BLaER1 (cell line): ENCODE measurements around the gene HOXC5.

Experiments used
- H3K27ac ChIP-seq: shearing (Covaris generic); formaldehyde crosslinking; 2 replicates; pipeline ENCODE4 v1.8.1; 2022
- H3K27me3 ChIP-seq: shearing (Covaris generic); formaldehyde crosslinking; 2 replicates; pipeline ENCODE4 v1.8.1; 2022
- H3K36me3 ChIP-seq: shearing (Covaris generic); formaldehyde crosslinking; 2 replicates; pipeline ENCODE4 v1.8.1; 2022
- H3K4me1 ChIP-seq: shearing (Covaris generic); formaldehyde crosslinking; 2 replicates; pipeline ENCODE4 v1.8.1; 2022
- H3K4me2 ChIP-seq: shearing (Covaris generic); formaldehyde crosslinking; 2 replicates; pipeline ENCODE4 v1.8.1; 2022
- H3K4me3 ChIP-seq: shearing (Covaris generic); formaldehyde crosslinking; 2 replicates; pipeline ENCODE4 v1.8.1; 2022
- H3K9ac ChIP-seq: shearing (Covaris generic); formaldehyde crosslinking; 2 replicates; pipeline ENCODE4 v1.8.1; 2022
- H3K9me3 ChIP-seq: shearing (Covaris generic); formaldehyde crosslinking; 2 replicates; pipeline ENCODE4 v1.8.1; 2022
- H4K20me1 ChIP-seq: shearing (Covaris generic); formaldehyde crosslinking; 2 replicates; pipeline ENCODE4 v1.8.1; 2022
- Cebpa-rat ChIP-seq: shearing (Covaris generic); IDR thresholded peaks from 2 replicates; pipeline ENCODE4 v1.8.1; 2022

The HOXC5 gene

GRCh38 chr12:54018468-54018984, 14.3 kb upstream of the HOXC5 start:
- no peaks in the 10 kb centered on the region for H3K36me3 ChIP-seq
- peaks cover 100% of the 10 kb centered on the region for H3K27me3 ChIP-seq
- no peaks in the 10 kb centered on the region for H3K9me3 ChIP-seq
- H3K4me1 ChIP-seq: no peaks in the 10 kb centered on the region
- H3K27ac ChIP-seq: no peak overlapping the region
- H3K4me3 ChIP-seq: no peak overlapping the region
- H3K4me2 ChIP-seq: no peak overlapping the region
- H3K9ac ChIP-seq: no peak overlapping the region
- no peak for TF ChIP-seq Cebpa-rat
- H4K20me1 ChIP-seq: peaks cover 93% of the 10 kb centered on the region

GRCh38 chr12:54019091-54019811, 13.6 kb upstream of the HOXC5 start:
- H4K20me1 ChIP-seq: peaks cover 94% of the 10 kb centered on the region
- H3K27ac ChIP-seq: no peak overlapping the region
- H3K4me3 ChIP-seq: no peak overlapping the region
- no peak overlapping the region for H3K4me2 ChIP-seq
- TF ChIP-seq Cebpa-rat: no peak
- H3K4me1 ChIP-seq: no peaks in the 10 kb centered on the region
- H3K36me3 ChIP-seq: no peaks in the 10 kb centered on the region
- H3K9ac ChIP-seq: no peak overlapping the region
- peaks cover 100% of the 10 kb centered on the region for H3K27me3 ChIP-seq
- no peaks in the 10 kb centered on the region for H3K9me3 ChIP-seq

GRCh38 chr12:54019924-54020590, 12.8 kb upstream of the HOXC5 start:
- H3K36me3 ChIP-seq: no peaks in the 10 kb centered on the region
- no peaks in the 10 kb centered on the region for H3K9me3 ChIP-seq
- no peak overlapping the region for H3K27ac ChIP-seq
- H3K4me3 ChIP-seq: no peak overlapping the region
- no peaks in the 10 kb centered on the region for H3K4me1 ChIP-seq
- H3K4me2 ChIP-seq: no peak overlapping the region
- peaks cover 94% of the 10 kb centered on the region for H4K20me1 ChIP-seq
- H3K27me3 ChIP-seq: peaks cover 100% of the 10 kb centered on the region
- no peak overlapping the region for H3K9ac ChIP-seq
- no peak for TF ChIP-seq Cebpa-rat

- Histone ChIP-seq H3K27me3 (peaks cover 100% of the 10 kb centered on the region), H4K20me1 (peaks cover 94% of the 10 kb centered on the region), H3K4me2 (no peak overlapping the region), H3K9me3 (no peaks in the 10 kb centered on the region), H3K27ac (no peak overlapping the region), H3K36me3 (no peaks in the 10 kb centered on the region), H3K4me3 (no peak overlapping the region), H3K4me1 (no peaks in the 10 kb centered on the region), H3K9ac (no peak overlapping the region)
- TF ChIP-seq Cebpa-rat: no peak
Observed at GRCh38 chr12:54020591-54021405, 12.1 kb upstream of the HOXC5 start.

- Histone ChIP-seq H3K4me3 (no peak overlapping the region), H3K9me3 (no peaks in the 10 kb centered on the region), H3K9ac (no peak overlapping the region), H3K27ac (no peak overlapping the region), H3K36me3 (no peaks in the 10 kb centered on the region), H3K4me2 (no peak overlapping the region), H4K20me1 (peaks cover 96% of the 10 kb centered on the region), H3K4me1 (no peaks in the 10 kb centered on the region), H3K27me3 (peaks cover 100% of the 10 kb centered on the region)
- TF ChIP-seq Cebpa-rat: no peak
Observed at GRCh38 chr12:54021432-54022013, 11.3 kb upstream of the HOXC5 start.

- H3K27ac ChIP-seq: no peak overlapping the region
- H3K4me1 ChIP-seq: no peaks in the 10 kb centered on the region
- H3K36me3 ChIP-seq: no peaks in the 10 kb centered on the region
- H3K4me2 ChIP-seq: no peak overlapping the region
- no peak overlapping the region for H3K4me3 ChIP-seq
- H3K27me3 ChIP-seq: peaks cover 100% of the 10 kb centered on the region
- H3K9ac ChIP-seq: no peak overlapping the region
- H4K20me1 ChIP-seq: peaks cover 95% of the 10 kb centered on the region
- no peak for TF ChIP-seq Cebpa-rat
- no peaks in the 10 kb centered on the region for H3K9me3 ChIP-seq
Observed at GRCh38 chr12:54022960-54023884, 9.6 kb upstream of the HOXC5 start.

- Histone ChIP-seq H4K20me1 (peaks cover 98% of the 10 kb centered on the region), H3K27ac (no peak overlapping the region), H3K9ac (no peak overlapping the region), H3K4me2 (no peak overlapping the region), H3K4me3 (no peak overlapping the region), H3K36me3 (no peaks in the 10 kb centered on the region), H3K27me3 (peaks cover 100% of the 10 kb centered on the region), H3K9me3 (no peaks in the 10 kb centered on the region), H3K4me1 (no peaks in the 10 kb centered on the region)
- TF ChIP-seq Cebpa-rat: no peak
Observed at GRCh38 chr12:54024127-54024526, 8.7 kb upstream of the HOXC5 start.

- H3K4me1 ChIP-seq: no peaks in the 10 kb centered on the region
- H3K9ac ChIP-seq: no peak overlapping the region
- H3K27ac ChIP-seq: no peak overlapping the region
- no peak overlapping the region for H3K4me3 ChIP-seq
- no peak overlapping the region for H3K4me2 ChIP-seq
- H4K20me1 ChIP-seq: peaks cover 97% of the 10 kb centered on the region
- peaks cover 100% of the 10 kb centered on the region for H3K27me3 ChIP-seq
- TF ChIP-seq Cebpa-rat: no peak
- H3K9me3 ChIP-seq: no peaks in the 10 kb centered on the region
- H3K36me3 ChIP-seq: no peaks in the 10 kb centered on the region
Observed at GRCh38 chr12:54024581-54025305, 8.1 kb upstream of the HOXC5 start.
